ENCODE results near the gene ITPRIP.

Gene ITPRIP

DNA sequence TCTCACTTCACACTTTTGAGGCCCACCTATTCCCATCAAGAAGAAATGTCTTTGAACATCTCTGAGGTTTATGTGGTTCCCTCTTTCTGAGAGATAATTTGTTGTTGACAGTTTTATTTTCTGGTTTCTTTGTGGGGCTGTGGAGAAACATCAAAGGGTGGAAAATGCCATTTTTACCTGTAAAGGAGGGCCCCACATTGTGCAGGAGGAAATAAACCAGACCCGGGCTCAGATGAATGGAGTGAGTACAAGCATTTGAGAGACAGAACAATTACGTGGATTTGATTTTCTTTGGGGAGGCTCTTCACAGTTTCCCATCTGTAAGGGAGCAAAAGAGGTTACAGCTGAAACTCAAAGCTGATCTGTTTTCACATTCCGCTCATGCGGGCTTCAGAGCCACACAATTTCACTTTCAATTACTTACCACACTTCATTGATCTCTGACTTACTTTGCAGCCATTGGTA lies 29.8 kb downstream of the ITPRIP start:
- no peak for DNase-seq

DNA sequence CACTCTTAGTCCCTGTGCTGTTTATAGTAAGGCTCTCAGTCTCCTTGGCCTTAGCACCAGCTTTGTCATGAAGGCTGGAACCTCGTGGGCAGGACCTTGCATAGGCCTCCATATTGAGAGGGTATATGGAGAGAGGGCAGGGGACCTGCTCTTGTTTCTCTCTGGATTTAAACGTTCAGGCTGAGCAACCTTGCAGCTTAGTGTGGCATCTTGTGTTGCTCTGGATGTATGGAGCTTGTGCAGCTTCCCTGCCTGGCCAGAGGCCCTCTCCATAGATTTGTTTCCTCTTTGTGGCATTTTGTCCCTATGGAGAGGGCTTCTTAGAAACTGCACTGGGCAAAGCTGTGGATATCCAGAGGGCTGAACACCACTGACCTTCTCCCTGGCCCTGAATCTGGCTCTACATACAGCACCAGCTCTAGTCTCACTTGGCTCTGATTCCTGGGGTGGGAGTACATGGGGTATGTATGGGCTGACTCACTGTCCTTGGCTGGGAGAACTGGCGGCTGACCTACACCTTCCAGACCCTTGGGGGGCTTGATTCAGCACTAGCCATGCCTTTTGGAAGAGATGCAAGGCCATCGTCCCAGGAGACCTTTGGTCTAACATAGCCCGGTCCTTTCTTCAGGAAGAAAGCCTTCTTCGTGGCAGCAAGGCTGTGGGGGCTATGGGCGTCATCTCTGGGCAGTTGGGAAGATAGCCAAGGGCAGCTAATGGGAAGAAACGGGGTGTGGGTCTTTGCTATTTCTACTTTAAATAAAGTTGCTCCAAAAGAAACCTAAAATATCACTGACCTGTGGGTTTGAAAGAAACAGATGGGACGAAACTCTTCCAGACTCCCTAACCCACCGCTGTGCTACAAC lies 30.5 kb downstream of the ITPRIP start:
- no peak for DNase-seq

DNA sequence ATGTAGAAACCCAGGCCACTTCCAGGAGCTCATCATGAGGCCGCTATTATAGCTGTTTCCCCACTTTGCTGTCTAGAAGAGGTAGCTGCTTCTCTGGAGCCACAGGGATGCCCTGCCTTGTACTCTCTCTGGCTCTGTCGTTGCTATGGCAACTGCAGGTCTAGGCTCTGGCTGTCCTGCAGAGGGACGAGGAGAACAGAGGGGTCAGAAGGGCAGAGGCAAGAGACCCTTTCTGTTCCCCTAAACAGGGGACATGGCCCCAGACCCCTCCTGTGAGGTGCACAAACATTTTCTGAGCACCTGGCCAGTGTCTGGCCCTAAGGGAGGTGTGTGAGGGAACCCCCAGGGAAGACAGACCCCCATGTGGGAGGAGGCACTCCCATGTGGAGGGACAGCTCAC lies 31.4 kb downstream of the ITPRIP start:
- peak in 1 of 51 donors; percentile 23 for DNase-seq

DNA sequence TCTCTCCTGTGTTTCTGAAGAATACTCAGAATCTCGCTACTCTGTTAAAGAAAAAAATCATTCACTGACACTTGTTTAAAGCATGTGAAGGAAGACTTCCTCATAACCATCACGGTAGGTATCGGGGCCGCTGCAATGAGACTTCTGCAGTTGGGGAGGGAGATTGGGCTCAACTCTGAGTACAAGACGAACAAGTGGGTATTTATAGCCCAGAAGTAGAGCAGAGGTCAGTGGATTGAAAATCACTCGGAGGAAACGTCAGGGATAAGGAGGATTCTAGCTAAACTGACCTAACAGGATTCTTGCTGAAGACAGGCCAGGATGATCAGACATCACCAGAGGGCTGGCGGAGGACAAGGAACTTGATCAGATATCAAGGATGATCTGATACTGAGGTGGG lies 33.3 kb downstream of the ITPRIP start:
- DNase-seq = no peak

DNA sequence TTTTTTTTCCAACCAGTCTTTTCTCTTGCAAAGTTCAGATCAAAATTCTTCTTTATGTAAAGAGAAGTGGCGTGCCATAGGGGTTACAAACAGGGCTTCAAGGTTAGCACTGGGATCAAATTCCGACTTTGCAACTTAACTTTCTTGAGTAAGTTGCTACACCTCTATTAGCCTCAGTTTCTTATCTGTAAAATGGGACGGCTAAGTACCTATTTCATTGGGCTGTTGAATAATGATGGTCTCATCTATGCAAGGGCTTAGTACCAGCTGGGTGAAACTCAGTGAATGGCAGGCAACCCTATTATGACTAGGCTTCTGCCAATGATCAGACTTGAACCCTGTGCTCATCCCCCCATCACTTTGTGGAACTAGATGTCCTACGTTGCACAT lies 33.9 kb downstream of the ITPRIP start:
- no peak for DNase-seq

DNA sequence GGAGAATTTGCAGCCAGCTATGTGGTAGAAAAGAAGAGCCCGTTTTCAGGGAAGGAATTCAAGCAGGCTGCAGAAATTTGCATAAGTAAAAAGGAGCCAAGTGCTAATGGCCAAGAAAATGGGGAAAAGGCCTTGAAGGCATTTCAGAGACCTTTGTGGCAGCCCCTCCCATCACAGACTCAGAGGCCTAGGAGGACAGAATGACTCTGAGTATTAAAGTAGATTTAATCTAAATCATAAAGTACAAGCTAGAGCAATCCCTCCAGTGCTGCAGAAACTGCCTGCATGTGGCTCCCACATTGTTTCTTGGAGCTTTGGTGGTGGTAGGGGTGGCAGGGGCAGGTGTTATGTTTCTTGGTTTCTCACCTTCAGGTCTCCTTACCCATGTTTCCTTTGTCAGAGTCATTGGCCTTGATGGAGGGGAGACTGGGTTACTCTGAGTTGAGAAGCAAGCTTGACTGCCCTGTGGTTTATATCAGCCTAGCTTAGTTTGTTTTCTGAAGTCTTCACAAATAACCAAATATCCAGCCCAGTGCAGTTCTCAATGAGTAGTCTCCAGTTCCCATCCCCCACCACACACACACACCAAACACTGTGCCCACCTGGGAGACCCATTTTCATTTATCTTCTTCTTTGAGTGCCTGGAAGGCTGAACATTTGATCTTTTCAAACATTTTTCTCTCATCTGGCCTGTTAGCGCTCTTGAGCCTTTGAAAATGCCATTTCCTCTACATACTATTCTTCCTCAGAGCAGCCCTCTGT lies 34.5 kb downstream of the ITPRIP start:
- DNase-seq = no peak

DNA sequence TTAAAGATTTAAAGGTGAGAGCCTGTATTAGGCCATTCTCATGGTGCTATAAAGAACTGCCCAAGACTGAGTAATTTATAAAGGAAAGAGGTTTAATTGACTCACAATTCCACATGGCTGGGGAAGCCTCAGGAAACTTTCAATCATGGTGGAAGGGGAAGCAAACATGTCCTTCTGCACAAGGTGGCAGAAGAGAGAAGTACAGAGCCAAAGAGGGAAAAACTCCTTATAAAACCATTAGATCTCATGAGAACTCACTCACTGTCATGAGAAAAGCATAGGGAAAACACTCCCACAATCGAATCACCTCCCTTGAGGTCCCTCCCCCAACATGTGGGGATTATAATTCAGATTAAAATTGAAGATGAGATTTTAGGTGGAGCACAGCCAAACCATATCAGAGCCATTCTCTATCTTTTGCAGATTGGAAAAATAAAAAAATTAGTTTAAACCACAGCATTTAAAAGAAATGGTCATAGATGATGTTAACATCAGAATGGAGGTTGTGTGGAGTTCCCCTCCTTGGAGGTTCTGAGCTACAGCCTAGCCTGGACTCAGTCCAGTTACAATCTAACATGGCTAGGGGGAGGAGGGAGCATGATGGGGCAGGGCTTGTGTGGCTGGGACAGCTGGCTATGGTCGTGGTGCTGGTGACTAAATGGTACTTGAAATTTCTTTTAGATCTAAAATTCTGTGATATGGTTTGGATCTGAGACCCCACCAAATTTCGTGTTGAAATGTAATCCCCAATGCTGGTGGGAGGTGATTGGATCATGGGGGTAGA lies 36.2 kb downstream of the ITPRIP start:
- DNase-seq = no peak

DNA sequence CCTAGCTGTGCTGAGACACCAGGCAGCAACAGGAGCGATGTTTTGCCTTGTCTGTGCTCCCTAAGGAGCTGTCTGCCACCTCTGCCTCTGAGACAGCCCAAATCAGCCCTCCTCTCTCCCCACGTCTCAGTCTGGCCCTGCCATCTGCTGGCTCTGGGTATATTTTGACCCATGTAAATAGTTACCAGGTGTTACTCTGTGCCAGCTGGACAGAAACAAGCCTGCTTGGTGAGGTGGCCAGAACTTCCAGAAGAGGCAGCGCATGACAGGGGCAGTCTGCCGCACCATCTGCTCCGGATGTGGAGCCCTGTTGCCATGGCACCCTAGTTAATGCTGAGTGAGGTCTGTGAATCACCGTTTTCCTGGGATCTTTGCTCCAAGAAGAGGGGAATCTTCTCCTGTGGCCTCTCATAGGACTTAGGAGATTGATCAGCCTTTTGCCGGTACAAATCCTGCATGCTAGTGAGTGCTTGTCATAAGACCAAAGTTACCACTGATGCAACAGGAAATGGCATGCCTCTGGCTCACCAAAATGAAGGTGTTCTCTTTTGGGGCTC lies 37.5 kb downstream of the ITPRIP start:
- DNase-seq = peak in 26 of 51 donors; percentile 8 to 84 (median 34)

DNA sequence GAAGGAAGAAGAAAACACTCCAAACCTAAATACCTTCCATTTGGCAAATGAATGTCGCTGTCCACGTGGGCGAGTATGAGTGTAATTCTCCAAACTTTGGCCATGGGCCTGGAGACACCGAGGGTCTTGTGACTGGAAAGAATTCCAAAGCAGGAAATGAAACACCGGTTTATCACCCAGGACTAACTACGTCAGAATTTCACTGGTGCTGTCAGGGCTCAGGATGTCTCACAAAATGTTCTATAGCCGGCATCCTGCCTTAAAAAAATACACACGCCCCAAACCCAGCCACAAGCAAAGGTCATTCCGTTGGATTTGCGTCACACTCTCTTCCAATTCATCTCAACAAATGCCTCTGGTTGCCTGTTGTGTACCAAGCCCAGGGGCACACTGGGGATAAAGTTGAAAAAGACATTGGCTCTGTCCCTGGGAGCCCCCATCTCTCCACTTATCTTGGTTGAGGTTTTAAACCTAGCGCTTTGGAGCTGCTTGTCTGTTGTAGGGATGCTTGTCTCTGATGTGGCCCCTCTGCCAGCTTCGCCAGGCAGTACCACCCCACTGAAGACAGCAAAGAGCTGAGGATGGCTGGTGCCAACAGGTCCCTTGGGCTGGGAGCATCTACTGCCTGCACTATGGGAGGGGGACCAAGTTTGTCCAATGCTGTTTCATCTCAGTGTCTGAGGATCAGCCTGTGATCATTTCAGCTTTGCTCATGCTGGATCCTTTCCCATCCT lies 38.1 kb downstream of the ITPRIP start:
- DNase-seq = peak in 1 of 51 donors; percentile 77

DNA sequence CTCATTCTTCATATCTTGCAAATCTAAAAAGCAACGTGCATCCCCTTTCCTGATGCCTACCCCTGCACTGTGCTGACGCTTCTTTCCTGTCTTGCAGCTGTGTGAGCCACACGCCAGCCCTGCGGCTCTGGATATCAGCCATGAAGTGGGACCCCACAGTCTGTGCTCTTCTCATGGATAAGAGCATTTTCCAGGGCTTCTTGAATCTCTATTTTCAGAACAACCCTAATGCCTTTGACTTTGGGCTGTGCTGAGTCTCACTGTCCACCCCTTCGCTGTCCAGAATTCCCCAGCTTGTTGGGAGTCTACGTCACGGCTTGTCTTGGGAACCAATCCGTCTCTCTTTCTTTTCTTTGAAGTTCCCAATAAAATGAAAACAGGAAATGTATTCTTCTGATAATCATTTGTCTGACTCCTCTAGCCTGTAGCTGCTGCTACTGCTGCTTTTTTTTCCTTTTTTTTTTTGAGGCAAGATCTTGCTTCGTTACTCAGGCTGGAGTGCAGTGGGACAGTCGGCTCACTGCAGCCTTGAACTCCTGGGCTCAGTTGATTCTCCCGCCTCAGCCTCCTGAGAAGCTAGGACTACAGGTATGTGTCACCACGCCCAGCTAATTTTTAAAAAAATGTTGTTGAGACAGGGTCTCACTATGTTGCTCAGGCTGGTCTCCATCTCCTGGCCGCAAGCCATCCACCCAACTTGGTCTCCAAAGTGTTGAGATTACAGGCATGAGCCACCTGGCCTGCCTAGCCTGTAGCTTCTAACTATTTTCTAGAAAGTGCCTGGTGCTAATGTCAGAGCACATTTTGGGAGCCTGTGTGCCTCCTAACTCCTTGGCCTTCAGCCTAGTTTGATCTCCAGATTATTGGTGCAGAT lies 39.0 kb downstream of the ITPRIP start:
- DNase-seq = no peak

DNA sequence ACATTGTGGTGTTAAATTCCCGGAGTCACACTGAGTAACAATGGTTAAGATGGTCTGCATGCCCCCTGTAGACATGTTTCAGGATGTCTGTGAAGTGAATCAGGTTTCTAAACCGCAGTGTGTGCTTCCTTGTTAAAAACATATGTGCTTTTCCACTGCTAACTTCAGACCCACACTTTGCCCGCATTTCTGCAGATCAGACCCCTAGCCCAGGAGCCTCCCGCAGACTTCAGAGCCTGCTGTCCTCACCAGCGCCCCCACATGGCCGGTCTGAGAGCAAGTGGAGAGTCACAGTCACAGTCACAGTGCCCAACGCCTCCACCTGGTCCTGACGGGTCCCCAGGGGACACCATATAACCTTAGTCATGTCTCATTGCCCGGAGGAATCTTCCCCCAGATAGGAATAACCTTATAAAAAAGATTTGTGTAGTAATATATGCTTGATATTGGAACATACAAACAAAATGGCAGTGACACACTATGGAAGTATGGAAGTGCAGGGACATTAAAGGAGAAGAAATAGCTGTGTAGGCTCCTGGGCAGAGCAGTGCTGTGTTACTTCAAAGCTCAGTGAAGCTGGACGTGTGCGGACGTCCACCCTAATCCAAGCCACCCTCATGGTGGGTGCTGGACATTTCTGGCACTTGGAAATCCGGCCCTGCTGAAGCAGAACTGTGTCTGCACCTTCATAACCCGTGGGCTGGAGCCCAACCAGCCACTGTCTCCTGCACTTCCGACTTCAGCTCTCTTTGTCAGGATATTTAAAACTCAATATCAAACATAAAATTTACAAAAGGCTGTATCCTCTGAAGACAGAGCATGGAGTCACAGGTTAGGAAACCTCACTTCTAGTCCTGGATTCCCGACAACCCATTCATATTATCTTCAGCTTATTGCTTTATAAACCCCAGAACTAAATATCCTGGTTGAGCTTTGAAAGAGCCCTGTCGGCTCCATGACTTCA lies 40.3 kb downstream of the ITPRIP start:
- DNase-seq = no peak

DNA sequence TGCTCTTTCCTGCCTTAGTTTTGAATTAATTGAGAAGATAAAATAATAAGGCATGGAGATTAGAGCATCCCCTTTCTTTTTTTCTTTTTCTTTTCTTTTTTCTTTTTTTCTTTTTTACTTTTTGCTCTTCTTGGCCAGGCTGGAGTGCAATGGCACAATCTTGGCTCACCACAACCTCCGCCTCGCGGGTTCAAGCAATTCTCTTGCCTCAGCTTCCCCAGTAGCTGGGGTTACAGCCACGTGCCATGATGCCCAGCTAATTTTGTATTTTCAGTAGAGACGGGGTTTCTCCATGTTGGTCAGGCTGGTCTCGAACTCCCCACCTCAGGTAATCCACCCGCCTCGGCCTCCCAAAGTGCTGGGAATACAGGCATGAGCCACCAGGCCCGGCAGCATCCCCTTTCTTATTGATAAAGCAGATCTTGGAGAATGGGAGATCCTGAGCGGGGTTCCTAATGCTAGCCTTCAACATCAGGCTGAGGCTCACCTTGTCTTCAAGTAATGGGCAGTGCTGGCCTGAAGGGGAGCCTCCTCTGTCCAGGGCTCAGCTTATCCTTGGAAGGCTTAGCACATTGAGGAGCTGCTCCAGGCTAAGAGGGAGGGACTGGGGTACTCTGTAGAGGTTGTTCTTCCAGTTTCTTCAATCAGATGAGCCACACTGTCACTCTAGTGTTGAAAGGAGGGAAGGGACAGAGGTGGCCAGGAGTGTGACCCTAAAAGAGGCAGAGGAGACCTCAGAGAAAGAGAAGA lies 41.4 kb downstream of the ITPRIP start:
- DNase-seq = no peak

DNA sequence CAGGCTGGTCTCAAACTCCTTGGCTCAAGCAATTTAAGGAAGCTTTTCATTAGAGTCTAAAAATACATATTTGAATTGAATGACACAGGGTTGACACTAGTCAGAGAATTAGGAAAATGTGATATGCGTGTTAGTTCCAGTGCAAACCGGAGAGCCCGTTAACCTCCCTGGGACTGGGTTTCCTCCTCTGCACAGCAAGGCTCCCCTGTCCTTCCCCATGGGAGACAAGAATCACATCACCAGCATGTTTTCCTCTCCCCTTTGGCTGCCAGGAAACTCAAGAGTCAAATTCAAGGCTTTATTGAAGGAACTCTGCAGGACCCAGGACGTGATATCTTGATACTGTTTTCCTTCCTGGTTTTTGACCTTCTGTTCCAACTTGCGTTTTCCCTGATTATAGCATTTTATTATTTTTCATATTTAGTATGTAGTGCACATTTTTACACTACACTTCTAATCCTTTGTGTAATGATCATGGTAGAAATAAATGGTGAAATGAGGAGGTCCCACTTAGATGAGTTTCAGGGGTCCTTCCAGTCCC lies 44.4 kb downstream of the ITPRIP start:
- no peak for DNase-seq

DNA sequence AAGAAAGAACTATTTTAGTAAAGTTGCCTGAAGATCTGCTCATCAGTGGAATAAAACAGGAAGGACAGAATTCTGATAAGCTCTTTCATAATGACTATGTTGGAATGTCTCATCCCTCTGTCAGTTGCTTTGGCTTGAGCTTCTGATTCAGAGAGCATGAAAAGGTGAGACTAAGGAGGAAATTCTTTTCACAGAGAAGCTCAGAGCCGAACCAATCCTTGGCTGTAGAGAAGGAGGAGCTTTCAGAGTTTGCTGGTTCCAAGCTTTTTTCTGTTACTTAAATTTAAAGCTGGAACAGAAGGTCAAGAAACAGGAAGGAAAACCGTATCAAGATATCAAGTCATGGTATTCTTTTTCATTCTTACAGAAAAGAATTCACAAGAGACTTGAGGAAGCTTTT lies 45.3 kb downstream of the ITPRIP start:
- no peak for DNase-seq

DNA sequence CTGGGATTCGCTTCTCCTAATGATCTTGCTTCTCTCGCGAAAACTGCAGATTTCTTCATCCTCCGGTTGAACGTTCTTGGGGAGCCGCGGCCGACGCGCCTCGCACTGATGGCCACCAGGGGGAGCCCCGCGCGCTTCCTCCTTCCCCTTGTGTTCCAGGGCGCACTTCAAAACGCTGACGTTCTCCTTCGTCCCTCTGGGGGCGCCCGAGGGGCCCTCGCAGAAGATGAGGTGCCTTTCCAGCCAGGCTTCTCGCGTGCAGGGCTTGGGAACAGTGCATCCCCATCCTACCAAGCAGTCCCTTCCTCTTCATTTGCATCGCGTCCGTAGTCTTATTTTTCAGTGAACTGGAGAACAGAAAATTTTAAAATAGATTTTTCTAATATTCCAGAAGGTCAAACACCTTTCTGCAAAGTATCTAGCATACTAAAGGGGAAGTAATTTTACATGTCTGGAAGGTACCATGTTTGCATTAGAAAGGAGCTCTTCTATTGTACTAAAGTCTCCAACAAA lies 46.8 kb downstream of the ITPRIP start:
- DNase-seq = peak; percentile 27 to 92 (median 77)

DNA sequence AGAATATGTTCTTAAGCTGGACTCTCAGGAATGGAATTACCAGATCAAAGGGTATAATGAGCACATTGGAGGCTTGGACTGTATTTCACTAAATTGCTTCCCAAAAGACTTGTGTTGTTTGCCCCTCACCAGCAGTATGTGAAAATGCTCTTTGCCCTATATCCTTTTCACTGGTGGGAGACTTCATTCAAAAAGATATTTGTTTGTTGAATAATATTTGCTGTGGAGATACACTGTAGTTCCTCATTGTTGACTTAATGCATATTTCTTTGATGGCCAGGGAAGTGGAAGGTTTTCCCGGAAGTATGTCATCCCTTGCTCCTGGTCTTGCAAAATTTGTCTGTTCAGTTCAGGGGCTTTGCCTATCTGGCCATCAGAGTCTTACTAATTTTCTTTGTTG lies 49.9 kb downstream of the ITPRIP start:
- no peak for DNase-seq

DNA sequence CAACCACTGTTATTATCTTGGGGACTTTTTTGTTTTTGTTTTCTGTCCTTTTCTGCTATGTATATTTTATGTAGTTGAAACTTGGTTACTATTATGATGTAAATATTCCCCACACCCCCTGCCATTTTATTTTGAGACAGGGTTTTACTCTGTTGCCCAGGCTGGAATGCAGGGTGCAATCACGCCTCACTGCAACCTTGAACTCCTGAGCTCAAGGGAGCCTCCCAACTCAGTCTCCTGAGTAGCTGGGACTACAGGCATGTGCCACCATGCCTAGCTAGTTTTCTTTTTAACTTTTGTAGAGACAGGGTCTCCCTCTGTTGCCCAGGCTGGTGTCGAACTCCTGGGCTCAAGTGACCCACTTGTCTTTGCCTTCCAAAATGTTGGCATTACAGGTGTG lies 51.3 kb downstream of the ITPRIP start:
- no peak for DNase-seq
